Limb (tissue), 2 donors: Measurements from ENCODE around the gene APOC4.
"Not testable (repeated sequence)": the region's sequence is repeated elsewhere in the genome, so short reads cannot be mapped to it uniquely, and the experiment has no call there.

Experiments used
- DNase-seq, 2 donors: peaks; one replicate each; pipeline ENCODE4 v3.0.0-alpha.2; 2016; ENCODE audit errors: extremely low spot score in 2 of 2

The APOC4 gene

DNA sequence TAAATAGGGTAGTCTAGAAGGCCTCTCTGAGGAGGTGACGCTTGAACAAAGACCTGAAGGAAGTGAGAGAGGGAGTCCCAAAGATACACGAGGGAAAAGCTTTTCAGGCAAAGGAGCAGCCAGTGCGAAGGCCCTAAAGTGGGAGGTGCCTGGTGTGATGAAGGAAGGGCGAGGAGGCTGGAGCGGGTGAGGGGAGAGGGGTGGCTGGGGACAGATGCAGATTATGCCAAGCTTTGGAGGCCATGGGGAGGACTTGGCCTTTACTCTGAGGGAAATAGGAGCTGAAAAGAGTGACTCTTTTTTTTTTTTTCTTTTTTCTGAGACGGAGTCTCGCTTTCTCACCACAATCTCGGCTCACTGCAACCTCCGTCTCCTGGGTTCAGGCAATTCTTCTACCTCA is 16.1 kb downstream of the APOC4 start:
- no peak for DNase-seq

DNA sequence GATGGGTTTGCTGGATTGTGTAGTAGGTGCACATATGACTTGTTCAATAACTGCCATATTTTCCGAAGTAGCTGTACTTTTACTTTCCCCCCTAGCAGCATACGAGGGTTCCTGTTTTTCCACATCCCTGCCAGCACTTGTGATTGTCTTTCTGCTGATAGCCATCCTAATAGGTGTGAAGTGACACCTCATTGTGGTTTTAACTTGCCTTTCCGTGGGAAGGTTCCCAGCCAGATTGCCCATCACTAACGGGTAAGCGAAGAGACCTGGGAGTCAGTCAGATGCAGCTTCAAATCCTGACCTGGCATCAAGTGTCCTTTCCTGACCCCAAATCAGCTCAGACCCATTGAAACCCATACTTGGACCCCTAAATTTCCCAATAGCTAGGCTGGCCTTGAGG is 17.7 kb downstream of the APOC4 start:
- no peak for DNase-seq

DNA sequence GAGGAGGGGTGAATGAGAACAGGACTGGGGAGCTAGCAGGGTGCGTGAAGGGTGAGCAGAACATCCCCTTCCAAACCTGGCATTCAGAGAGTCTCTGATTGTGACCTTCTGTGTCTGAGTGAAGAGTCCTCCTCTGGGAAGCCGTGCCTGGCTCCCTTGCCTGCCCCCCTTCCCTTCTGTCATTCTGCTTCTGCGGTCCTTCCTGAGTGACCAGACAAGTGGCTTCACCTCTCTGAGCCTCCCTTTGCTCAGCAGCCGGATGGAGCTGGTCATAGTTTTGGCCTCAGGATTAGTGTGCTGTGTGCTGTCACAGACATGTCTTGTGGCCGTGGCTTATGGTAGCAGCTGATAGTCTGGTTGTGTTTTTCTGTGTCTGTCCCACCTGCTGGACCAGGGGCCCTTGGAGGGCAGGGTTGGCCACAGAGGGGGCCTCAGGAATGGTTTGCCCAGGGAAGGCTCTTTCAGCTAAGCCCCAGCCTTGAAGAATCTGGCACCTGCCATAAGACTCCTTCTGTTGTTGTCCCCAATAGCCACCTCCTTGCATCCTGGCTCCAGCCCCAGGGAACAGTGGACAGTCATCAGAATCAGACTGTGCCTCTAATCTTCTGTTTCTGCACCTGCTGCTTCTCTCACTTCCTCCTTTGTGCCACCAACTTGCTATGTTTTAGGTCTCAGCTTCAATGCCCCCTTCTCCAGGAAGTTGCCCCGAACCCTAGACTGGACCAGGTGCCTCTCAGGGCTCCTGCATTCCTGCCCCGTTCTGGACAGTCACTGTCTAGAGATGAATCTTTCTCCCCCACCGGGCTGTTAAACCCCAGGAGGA is 19.1 kb downstream of the APOC4 start:
- no peak for DNase-seq

DNA sequence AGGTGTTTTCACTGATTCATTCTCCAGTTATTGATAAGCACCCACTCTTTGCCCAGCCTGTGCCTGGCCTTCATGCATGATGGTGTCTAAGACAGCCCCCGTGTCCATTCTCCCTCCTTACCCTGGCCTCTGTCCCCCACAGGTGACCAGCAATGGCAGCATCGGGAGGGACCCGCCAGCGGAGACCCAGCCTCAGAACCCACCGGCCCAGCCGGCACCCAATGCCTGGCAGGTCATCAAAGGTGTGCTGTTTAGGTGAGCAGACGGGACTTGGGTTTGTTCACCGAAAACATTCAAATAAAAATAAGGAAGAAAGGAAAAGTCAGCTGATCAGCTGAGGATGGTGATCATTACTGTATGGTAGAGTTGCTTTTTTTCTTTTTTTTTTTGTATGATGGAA is 19.8 kb downstream of the APOC4 start:
- no peak for DNase-seq

DNA sequence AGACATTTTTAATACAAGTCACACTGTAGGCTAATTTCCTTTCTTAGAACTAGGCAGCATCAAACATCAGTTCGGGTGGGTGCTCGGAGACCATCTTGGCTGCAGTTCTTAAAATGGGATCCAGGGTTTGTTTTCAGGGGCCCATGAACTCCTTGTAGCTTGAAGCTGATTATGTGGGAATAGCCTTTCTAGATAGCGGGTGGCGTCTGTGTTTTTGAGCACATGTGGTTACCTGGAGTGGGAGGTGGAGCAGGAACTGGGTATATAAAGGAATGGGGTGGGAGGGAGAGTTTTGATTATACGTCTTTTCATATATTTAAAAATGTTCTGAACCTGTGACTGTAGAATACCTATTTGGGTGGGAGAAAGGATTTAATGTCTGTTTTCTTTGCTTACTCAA is 26.1 kb downstream of the APOC4 start:
- no peak for DNase-seq

DNA sequence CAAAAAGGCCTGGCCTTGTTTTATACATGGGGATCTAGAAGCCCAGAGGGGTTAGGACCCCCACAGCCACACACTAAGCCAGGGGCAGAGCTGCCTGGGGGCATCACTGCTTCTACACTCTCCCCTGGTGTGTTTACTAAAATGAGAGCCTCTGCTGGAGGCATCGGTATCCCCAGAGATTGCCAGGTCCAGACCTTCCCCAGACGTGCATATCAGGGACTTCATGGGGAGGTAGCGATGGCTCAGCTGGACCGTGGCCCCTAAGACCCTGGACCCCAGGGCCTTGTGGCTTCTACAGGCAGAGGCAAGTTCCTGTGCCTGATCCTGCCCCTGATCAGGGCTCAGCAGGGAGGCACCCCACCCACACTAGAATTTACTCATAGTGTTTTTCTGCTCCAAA is 26.6 kb downstream of the APOC4 start:
- no peak for DNase-seq

DNA sequence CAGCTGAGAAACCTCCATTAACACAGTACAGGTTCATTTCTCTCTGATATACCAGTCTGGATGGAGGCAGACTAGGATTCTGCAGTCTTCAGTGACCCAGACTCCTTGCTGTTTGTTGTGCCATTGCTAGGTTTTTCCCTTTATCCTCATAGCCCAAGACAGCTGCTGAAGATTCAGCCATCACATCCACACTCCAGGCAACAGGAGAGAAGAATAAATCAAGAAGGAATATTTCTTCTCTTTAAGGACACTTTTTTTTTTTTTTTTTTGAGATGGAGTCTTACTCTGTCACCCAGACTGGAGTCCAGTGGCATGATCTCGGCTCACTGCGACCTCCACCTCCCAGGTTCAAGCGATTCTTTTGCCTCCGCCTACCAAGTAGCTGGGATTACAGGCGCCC is 27.4 kb downstream of the APOC4 start:
- DNase-seq = no peak

DNA sequence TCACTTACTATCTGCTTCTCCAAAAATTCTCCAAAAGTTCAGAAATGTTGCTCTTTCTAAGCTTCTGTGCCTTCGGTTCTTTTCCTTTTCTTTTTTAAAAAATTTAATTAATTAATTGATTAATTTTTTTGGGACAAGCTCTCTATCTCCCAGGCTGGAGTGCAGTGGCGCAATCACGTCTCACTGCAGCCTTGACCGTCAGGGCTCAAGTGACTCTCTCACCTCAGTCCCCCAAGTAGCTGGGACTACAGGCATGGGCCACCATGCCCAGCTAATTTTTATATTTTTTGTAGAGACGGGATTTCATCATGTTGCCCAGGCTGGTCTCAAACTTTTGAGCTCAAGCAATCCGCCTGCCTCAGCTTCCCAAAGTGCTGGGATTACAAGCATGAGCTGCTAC is 29.4 kb downstream of the APOC4 start:
- DNase-seq = not testable (repeated sequence)

DNA sequence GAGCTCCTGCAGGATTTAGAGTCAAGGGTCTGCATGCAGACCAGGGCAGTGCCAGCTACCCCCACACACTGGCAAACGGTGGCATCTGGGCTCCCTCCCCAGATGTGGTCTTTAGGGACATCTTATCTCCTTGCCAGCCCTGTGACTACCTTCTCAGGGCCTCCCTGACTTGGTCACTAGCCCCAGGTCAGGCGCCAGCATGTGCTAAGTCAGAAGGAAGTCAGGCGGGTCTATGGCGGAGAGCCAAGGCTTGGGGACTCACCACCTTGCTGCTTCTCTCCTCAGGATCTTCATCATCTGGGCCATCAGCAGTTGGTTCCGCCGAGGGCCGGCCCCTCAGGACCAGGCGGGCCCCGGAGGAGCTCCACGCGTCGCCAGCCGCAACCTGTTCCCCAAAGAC is 30.8 kb downstream of the APOC4 start:
- DNase-seq = no peak

DNA sequence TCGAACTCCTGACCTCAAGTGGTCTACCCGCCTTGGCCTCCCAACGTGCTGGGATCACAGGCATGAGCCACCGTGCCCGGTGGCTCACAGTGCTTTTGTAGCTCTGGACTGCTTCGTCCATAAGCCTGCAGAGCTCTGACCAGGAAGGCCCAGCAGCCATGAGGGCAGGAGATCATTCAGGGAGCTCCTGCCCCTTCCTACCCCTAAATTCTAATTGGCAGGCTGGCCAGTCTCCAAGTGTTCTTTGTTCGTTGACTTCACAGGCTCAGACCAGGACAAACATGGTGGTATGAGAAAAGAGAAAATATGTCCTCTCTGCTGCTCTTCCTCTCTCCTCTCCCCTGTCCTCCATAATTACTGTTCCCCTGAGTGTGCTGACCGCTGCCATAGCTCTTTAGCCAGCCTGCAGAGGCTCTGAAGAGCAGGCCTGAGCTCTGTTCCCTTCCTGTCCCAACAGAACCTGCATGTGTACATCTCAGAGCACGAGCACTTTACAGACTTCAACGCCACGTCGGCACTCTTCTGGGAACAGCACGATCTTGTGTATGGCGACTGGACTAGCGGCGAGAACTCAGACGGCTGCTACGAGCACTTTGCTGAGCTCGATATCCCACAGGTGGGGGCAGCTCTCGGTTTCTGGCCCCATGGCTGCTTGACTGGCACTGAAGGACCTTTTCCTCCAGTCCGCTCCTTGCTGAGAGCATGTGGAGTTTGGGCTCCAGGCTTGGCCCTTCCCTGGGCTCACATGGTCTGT is 32.1 kb downstream of the APOC4 start:
- no peak for DNase-seq

DNA sequence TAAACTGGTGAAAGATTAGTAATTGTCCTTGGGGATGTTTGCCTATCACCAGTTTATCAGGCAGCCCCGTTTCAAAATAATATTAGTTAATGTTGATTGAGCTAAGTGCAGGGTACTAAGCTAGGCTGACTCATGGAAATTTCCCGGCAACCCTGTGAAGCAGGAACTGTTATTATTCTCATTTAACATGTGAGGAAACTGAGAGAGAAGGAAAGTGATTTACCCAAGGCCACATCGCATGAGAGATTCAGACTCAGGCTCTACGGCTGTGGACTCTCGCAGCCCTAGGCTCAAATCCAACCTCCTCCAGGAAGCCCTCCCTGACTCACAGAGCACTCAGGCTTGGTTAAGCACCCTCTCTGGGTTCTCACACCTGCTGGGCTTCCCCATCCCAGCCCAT is 32.8 kb downstream of the APOC4 start:
- DNase-seq = no peak

DNA sequence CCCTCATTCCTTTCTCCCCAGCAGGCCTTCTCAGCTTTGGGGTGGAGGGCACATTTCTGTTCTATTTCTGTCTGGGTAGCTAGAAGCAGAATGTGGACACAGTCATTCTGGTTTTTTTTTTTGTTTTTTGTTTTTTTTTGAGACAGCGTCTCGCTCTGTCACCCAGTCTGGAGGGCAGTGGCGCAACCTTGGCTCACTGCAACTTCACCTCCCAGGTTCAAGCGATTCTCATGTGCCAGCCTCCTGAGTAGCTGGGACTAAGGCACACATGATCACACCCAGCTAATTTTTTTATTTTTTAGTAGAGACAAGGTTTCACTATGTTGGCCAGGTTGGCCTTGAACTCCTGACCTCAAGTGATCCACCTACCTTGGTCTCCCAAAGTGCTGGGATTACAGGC is 33.4 kb downstream of the APOC4 start:
- no peak for DNase-seq

DNA sequence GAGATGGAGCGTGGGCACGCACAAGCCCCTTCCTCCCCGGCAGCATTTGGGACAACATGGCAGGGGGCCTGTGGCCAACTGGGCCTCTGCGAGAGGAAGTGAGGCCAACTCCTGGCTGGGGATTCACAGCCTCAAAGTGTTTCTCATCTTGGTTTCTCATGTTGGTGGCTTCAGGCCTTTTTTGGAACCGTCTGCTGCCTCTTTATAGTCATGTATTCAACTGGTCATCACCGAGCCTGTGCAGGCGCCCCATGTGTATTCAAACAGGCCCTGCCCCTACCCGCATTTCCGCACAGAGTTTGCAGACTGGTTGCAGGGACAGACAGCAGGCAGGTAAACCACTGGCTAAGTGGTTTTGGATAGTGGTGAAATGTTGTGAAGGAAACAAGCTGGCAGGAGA is 42.0 kb downstream of the APOC4 start:
- DNase-seq = no peak

DNA sequence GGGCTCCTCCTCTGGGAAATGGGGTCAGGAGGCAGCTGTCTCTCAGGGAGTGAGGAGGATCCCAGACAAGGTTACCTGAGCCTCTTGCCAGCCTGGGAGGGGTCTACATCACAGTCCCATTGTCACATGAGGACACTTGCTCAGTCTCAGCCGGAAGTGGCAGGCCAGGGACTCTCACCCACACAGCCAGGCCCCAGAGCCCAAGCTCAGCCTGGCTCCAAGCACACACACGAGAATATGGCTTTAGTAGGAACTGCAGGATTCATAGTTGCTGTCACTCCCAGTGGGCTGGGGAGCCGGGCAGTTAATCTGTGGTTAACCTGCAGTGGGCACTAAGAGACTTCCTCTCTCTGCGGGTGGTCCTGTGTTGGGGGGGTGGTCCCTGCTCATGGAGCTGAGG is 43.4 kb downstream of the APOC4 start:
- no peak for DNase-seq

DNA sequence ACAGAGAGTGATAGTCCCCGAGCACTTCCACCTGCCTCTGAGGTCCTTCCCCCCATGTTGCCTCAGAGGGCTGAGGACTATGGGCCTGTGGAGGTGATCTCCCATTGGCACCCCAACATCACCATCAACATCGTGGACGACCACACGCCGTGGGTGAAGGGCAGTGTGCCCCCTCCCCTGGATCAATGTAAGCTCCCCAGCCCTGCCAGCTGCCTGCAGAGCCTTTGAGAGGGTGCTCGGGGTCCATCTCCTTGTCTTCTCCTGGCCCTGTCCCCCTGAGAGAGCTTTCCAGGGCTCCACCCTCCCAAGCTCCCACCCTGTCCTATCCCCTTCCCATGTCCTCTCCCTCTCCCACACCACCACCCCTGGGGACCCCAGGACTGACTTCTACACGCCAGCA is 44.4 kb downstream of the APOC4 start:
- no peak for DNase-seq

DNA sequence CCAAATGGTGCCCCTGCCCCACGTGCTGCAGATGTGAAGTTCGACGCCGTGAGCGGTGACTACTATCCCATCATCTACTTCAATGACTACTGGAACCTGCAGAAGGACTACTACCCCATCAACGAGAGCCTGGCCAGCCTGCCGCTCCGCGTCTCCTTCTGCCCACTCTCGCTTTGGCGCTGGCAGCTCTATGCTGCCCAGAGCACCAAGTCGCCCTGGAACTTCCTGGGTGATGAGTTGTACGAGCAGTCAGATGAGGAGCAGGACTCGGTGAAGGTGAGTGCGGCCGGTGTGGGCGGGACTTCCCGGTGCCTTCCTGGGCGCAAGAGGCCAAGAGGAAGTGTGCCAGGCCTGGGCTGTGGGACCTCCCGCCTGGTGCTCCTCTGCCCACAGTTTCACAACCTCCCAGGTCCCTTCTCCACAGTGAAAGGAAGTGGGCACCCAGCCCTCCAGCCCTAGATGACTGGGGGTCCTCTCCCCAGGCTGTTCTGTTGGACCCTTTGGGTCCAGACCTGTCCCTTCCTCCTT is 45.2 kb downstream of the APOC4 start:
- DNase-seq = no peak

DNA sequence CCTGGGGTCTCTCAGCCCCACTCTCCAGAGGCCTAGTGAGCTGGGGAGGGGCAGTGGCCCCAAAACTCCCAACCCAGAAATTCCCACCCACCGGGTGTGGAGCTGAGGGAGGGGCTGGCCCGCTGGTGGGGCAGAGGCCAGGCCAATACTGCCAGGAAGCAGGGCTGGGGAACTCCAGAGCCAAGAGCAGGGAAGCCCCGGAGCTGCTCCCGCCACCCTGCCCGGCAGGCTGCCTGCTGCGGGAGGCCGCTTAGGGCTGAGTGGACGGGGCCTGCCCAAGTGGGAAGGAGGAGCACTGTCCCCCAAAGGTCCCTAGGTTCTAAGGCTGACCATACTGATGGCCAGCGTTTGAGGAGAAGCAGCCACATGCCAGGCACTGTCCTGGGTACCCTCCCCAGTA is 46.2 kb downstream of the APOC4 start:
- DNase-seq = no peak

DNA sequence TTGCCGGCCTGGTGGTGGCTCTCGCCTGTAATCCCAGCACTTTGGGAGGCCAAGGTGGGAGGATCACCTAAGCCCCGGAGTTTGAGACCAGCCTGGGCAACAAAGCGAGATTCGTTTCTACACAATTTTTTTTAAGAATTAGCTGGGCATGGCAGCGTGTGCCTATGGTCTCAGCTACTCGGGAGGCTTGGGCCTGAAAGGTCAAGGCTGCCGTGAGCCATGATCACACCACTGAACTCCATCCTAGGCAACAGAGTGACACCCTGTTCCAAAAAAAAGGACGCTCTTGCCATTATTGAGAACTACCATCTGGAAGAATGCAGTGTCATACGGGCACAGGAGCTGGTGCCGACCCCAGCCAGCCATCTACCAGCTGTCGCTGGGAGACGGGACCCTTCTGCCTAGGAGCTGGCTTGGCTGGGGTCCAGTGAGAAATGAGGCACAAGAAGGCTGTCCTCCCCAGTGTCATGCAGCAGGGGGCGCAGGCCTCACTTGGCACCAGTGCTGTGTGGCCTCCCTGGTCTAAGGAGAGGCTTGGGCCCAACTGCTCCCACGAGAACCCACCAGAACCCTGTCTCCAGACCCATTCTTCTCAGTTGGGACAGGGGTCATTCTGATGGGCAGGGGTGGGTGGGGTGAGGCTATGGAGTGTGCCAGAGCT is 47.0 kb downstream of the APOC4 start:
- DNase-seq = peak; percentile 4 to 77

DNA sequence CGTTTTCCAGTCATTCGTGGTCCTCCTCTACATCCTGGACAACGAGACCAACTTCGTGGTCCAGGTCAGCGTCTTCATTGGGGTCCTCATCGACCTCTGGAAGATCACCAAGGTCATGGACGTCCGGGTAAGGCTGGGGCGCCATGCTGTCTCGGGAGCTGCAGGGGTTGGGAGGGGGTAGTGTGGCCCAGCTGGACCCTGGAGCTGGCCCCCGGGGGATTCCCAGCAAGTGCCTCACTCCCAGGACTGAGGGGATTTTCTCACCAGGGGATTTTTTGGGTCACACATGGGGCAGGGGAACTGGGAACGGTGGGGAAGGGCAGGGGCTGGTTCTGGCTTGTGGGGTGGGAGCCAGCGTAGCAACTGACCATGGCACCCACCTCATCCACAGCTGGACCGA is 48.4 kb downstream of the APOC4 start:
- no peak for DNase-seq

DNA sequence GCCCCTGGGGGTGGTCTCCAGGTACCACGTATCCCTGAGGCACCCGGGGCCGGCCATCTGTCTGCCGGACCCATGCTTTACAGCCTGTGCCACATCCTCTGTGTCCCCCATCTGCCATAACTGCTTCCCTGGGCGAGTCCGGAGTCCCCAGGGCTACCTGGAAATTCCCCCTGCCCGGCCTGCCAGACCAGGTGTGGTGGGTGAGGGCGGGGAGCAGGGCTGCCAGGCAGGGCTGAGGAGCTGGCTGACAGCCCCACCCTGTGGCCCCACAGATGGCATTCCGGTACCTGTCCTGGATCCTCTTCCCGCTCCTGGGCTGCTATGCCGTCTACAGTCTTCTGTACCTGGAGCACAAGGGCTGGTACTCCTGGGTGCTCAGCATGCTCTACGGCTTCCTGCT is 48.9 kb downstream of the APOC4 start:
- no peak for DNase-seq

DNA sequence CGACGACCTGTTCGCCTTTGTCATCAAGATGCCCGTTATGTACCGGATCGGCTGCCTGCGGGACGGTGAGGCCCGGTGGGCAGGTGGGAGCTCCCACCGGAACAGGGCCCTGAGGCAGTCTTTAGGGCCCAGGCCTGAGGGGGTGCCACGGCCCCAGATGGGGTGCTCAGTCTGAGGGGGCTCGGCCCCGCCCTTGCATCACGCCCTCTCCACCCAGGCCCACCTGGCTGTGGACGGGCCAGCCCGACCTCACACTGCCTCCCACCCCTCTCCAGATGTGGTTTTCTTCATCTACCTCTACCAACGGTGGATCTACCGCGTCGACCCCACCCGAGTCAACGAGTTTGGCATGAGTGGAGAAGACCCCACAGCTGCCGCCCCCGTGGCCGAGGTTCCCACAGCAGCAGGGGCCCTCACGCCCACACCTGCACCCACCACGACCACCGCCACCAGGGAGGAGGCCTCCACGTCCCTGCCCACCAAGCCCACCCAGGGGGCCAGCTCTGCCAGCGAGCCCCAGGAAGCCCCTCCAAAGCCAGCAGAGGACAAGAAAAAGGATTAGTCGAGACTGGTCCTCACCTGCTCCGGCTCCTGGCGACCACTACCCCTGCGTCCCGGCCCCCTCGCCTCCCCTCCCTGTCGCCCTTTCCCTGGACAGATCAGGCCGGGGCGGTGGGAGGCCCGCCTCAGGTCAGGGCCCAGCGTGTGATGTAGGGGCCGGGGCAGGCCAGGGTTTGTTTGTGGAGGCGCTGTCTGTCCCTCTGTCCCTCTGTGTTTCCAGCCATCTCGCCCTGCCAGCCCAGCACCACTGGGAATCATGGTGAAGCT is 50.5 kb downstream of the APOC4 start:
- no peak for DNase-seq
